GM23338 (cell line): ENCODE results near the gene VILL. TPM values are rescaled to one million over a fixed set of nuclear protein-coding genes. Genes with fewer than 3 reads are reported as not detected.

ENCODE experiments used
- ATAC-seq: fragments of 200-7000 bp; cut with Tn5 transposase; 3 replicates; pipeline ENCODE4 v1.9.1; 2020
- DNase-seq: peaks from one replicate; pipeline ENCODE4 v3.0.0-alpha.2; 2015; ENCODE audit warnings: low spot score
- H2AFZ ChIP-seq: fragments of 200-600 bp; sonication (generic); 2 replicates; pipeline ENCODE4 v1.8.0; 2016; ENCODE audit warnings: antibody characterized with exemption, mild to moderate bottlenecking, moderate library complexity
- H3F3A ChIP-seq: fragments of 200-600 bp; sonication (generic); replicated peaks from 2 replicates; pipeline ENCODE4 v1.8.0; 2017; ENCODE audit warnings: antibody characterized with exemption, mixed run types, low read depth
- H3K27ac ChIP-seq: fragments of 200-600 bp; sonication (generic); 2 replicates; pipeline ENCODE4 v1.6.1; 2016; ENCODE audit warnings: low read depth
- H3K27me3 ChIP-seq: fragments of 200-600 bp; sonication (generic); 2 replicates; pipeline ENCODE4 v1.8.0; 2016; ENCODE audit warnings: mild to moderate bottlenecking, mixed run types, moderate library complexity; ENCODE audit not compliant: insufficient read depth
- H3K36me3 ChIP-seq: fragments of 200-600 bp; sonication (generic); 2 replicates; pipeline ENCODE4 v1.8.0; 2016; ENCODE audit warnings: mild to moderate bottlenecking; ENCODE audit not compliant: insufficient read depth
- H3K4me1 ChIP-seq: fragments of 200-600 bp; sonication (generic); 2 replicates; pipeline ENCODE4 v1.8.0; 2016; ENCODE audit warnings: mild to moderate bottlenecking, moderate library complexity; ENCODE audit not compliant: insufficient read depth
- H3K4me2 ChIP-seq: fragments of 200-600 bp; sonication (generic); 2 replicates; pipeline ENCODE4 v1.7.1; 2017; ENCODE audit warnings: mixed run types
- H3K4me3 ChIP-seq: fragments of 200-600 bp; sonication (generic); 2 replicates; pipeline ENCODE4 v1.6.1; 2016; ENCODE audit warnings: mixed run types
- H3K79me2 ChIP-seq: fragments of 200-600 bp; sonication (generic); replicated peaks from 2 replicates; pipeline ENCODE4 v1.8.0; 2017; ENCODE audit warnings: mild to moderate bottlenecking; ENCODE audit not compliant: insufficient read depth
- H3K9me2 ChIP-seq: fragments of 200-600 bp; sonication (generic); 2 replicates; pipeline ENCODE4 v1.8.0; 2017; ENCODE audit not compliant: insufficient read depth
- H4K20me1 ChIP-seq: fragments of 200-600 bp; sonication (generic); replicated peaks from 2 replicates; pipeline ENCODE4 v1.8.0; 2017; ENCODE audit warnings: mild to moderate bottlenecking; ENCODE audit not compliant: insufficient read depth
- H3K27ac Mint-ChIP-seq: 2 replicates; pipeline ENCODE4 v1.8.0; 2020; ENCODE audit warnings: inconsistent platforms, mild to moderate bottlenecking, moderate library complexity, mixed read lengths
- H3K27me3 Mint-ChIP-seq: 3 replicates; pipeline ENCODE4 v1.8.0; 2022; ENCODE audit warnings: low read depth, mild to moderate bottlenecking, moderate library complexity, mixed read lengths, inconsistent platforms; ENCODE audit not compliant: insufficient read depth, poor library complexity
- H3K36me3 Mint-ChIP-seq: 3 replicates; pipeline ENCODE4 v1.8.0; 2021; ENCODE audit warnings: low read depth, mild to moderate bottlenecking, inconsistent platforms, moderate library complexity, mixed read lengths
- H3K4me1 Mint-ChIP-seq: 3 replicates; pipeline ENCODE4 v1.8.0; 2020; ENCODE audit warnings: mild to moderate bottlenecking, inconsistent platforms, mixed read lengths
- H3K4me3 Mint-ChIP-seq: 3 replicates; pipeline ENCODE4 v1.8.0; 2021; ENCODE audit warnings: moderate library complexity, mild to moderate bottlenecking, inconsistent platforms, mixed read lengths
- H3K9me3 Mint-ChIP-seq: 3 replicates; pipeline ENCODE4 v1.8.0; 2020; ENCODE audit warnings: moderate library complexity, mild to moderate bottlenecking, inconsistent platforms, mixed read lengths
- CREB1 ChIP-seq: fragments of 250-450 bp; sonication (Bioruptor Pico); IDR thresholded peaks from 2 replicates; pipeline ENCODE4 v1.5.0; 2020; ENCODE audit warnings: low read depth, mild to moderate bottlenecking, moderate library complexity
- EZH2phosphoT487 ChIP-seq: fragments of 200-600 bp; sonication (generic); IDR thresholded peaks from one replicate; pipeline ENCODE4 v1.8.1; 2018; ENCODE audit warnings: antibody characterized with exemption; ENCODE audit not compliant: unreplicated experiment
- JUNB ChIP-seq: IDR thresholded peaks from one replicate; pipeline ENCODE4 v1.6.1; 2016; ENCODE audit warnings: antibody characterized with exemption; ENCODE audit not compliant: unreplicated experiment
- NANOG ChIP-seq: IDR thresholded peaks from 2 replicates; pipeline ENCODE4 v1.6.1; 2016; ENCODE audit warnings: antibody characterized with exemption, borderline replicate concordance
- POLR2AphosphoS5 ChIP-seq: IDR thresholded peaks from 2 replicates; pipeline ENCODE4 v1.6.1; 2016; ENCODE audit warnings: antibody characterized with exemption, low read depth
- STAT1 ChIP-seq: IDR thresholded peaks from one replicate; pipeline ENCODE4 v1.6.1; 2016; ENCODE audit warnings: antibody characterized with exemption; ENCODE audit not compliant: unreplicated experiment
- ZNF114 ChIP-seq: fragments of 250-450 bp; sonication (Bioruptor Pico); IDR thresholded peaks from 2 replicates; pipeline ENCODE4 v1.5.0; 2020; ENCODE audit warnings: mild to moderate bottlenecking, moderate library complexity
- ZNF331 ChIP-seq: fragments of 250-450 bp; sonication (Bioruptor Pico); IDR thresholded peaks from 2 replicates; pipeline ENCODE4 v1.5.0; 2020; ENCODE audit warnings: low read depth, mild to moderate bottlenecking, moderate library complexity
- polyA plus RNA-seq: library from polyadenylated mRNA; unstranded; fragments of >200 nt; fragmentation: Nextera tagmentation; extraction: Ambion mirVana; gene quantifications from 2 replicates; pipeline ENCODE4 v1.2.1, GENCODE V29; 2016
- total RNA-seq: library from RNA; depleted of rRNA; stranded (reverse); fragments of >200 nt; shearing (Covaris generic); gene quantifications from 2 replicates; pipeline ENCODE4 v1.2.3, GENCODE V29; 2014
- TF ChIP-seq, protein P1 (sequence below), 2 experiments: fragments of 200-600 bp in 1 of 2; sonication (generic) in 1 of 2; conservative IDR thresholded peaks; 2 replicates each; pipeline versions ENCODE4 v1.5.1 to v1.6.1; 2016 to 2017; ENCODE audit warnings: antibody characterized with exemption in 2 of 2, low read depth in 2 of 2, mild to moderate bottlenecking in 2 of 2, moderate library complexity in 1 of 2
- TF ChIP-seq, protein P2 (sequence below): IDR thresholded peaks from one replicate; pipeline ENCODE4 v1.6.1; 2018; ENCODE audit warnings: antibody characterized with exemption; ENCODE audit not compliant: unreplicated experiment
- TF ChIP-seq, protein P3 (sequence below): fragments of 250-450 bp; sonication (Bioruptor Pico); IDR thresholded peaks from 2 replicates; pipeline ENCODE4 v1.5.0; 2020; ENCODE audit warnings: mild to moderate bottlenecking, moderate library complexity
- TF ChIP-seq, protein P4 (sequence below): IDR thresholded peaks from 2 replicates; pipeline ENCODE4 v1.6.1; 2016; ENCODE audit warnings: antibody characterized with exemption

The VILL gene
- total and polyA plus RNA-seq, 2 experiments from 2014 or later = 2.7 to 9.8 TPM

DNA sequence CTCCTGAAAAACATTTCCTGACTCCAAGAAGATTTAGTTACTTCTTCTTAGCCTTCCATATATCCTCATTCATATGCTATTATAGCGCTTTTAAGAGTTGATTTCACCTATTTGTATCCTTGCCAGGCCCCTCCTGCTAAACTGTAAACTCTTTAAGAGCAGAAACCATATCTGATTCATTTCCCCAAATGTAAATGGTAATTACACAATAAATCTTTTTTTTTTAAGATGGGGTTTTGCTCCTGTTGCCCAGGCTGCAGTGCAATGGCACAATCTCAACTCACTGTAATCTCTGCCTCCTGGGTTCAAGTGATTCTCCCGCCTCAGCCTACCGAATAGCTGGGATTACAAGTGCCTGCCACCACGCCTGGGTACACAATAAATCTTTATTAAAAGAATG lies 52.9 kb downstream of the VILL start:
- no peak for ATAC-seq
- TF ChIP-seq, protein P1, sequence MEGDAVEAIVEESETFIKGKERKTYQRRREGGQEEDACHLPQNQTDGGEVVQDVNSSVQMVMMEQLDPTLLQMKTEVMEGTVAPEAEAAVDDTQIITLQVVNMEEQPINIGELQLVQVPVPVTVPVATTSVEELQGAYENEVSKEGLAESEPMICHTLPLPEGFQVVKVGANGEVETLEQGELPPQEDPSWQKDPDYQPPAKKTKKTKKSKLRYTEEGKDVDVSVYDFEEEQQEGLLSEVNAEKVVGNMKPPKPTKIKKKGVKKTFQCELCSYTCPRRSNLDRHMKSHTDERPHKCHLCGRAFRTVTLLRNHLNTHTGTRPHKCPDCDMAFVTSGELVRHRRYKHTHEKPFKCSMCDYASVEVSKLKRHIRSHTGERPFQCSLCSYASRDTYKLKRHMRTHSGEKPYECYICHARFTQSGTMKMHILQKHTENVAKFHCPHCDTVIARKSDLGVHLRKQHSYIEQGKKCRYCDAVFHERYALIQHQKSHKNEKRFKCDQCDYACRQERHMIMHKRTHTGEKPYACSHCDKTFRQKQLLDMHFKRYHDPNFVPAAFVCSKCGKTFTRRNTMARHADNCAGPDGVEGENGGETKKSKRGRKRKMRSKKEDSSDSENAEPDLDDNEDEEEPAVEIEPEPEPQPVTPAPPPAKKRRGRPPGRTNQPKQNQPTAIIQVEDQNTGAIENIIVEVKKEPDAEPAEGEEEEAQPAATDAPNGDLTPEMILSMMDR (conservative IDR thresholded peaks at IDR 0.05; ENCODE audit: low read depth in 2 of 2) = no peak
- TF ChIP-seq STAT1 (no peak), JUNB (no peak), ZNF331 (CRISPR knock-in tag) (no peak), EZH2phosphoT487 (no peak), CREB1 (CRISPR knock-in tag) (no peak), POLR2AphosphoS5 (no peak), NANOG (no peak), ZNF114 (CRISPR knock-in tag) (no peak)
- TF ChIP-seq, protein P2, sequence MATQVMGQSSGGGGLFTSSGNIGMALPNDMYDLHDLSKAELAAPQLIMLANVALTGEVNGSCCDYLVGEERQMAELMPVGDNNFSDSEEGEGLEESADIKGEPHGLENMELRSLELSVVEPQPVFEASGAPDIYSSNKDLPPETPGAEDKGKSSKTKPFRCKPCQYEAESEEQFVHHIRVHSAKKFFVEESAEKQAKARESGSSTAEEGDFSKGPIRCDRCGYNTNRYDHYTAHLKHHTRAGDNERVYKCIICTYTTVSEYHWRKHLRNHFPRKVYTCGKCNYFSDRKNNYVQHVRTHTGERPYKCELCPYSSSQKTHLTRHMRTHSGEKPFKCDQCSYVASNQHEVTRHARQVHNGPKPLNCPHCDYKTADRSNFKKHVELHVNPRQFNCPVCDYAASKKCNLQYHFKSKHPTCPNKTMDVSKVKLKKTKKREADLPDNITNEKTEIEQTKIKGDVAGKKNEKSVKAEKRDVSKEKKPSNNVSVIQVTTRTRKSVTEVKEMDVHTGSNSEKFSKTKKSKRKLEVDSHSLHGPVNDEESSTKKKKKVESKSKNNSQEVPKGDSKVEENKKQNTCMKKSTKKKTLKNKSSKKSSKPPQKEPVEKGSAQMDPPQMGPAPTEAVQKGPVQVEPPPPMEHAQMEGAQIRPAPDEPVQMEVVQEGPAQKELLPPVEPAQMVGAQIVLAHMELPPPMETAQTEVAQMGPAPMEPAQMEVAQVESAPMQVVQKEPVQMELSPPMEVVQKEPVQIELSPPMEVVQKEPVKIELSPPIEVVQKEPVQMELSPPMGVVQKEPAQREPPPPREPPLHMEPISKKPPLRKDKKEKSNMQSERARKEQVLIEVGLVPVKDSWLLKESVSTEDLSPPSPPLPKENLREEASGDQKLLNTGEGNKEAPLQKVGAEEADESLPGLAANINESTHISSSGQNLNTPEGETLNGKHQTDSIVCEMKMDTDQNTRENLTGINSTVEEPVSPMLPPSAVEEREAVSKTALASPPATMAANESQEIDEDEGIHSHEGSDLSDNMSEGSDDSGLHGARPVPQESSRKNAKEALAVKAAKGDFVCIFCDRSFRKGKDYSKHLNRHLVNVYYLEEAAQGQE = no peak
- TF ChIP-seq, protein P3, sequence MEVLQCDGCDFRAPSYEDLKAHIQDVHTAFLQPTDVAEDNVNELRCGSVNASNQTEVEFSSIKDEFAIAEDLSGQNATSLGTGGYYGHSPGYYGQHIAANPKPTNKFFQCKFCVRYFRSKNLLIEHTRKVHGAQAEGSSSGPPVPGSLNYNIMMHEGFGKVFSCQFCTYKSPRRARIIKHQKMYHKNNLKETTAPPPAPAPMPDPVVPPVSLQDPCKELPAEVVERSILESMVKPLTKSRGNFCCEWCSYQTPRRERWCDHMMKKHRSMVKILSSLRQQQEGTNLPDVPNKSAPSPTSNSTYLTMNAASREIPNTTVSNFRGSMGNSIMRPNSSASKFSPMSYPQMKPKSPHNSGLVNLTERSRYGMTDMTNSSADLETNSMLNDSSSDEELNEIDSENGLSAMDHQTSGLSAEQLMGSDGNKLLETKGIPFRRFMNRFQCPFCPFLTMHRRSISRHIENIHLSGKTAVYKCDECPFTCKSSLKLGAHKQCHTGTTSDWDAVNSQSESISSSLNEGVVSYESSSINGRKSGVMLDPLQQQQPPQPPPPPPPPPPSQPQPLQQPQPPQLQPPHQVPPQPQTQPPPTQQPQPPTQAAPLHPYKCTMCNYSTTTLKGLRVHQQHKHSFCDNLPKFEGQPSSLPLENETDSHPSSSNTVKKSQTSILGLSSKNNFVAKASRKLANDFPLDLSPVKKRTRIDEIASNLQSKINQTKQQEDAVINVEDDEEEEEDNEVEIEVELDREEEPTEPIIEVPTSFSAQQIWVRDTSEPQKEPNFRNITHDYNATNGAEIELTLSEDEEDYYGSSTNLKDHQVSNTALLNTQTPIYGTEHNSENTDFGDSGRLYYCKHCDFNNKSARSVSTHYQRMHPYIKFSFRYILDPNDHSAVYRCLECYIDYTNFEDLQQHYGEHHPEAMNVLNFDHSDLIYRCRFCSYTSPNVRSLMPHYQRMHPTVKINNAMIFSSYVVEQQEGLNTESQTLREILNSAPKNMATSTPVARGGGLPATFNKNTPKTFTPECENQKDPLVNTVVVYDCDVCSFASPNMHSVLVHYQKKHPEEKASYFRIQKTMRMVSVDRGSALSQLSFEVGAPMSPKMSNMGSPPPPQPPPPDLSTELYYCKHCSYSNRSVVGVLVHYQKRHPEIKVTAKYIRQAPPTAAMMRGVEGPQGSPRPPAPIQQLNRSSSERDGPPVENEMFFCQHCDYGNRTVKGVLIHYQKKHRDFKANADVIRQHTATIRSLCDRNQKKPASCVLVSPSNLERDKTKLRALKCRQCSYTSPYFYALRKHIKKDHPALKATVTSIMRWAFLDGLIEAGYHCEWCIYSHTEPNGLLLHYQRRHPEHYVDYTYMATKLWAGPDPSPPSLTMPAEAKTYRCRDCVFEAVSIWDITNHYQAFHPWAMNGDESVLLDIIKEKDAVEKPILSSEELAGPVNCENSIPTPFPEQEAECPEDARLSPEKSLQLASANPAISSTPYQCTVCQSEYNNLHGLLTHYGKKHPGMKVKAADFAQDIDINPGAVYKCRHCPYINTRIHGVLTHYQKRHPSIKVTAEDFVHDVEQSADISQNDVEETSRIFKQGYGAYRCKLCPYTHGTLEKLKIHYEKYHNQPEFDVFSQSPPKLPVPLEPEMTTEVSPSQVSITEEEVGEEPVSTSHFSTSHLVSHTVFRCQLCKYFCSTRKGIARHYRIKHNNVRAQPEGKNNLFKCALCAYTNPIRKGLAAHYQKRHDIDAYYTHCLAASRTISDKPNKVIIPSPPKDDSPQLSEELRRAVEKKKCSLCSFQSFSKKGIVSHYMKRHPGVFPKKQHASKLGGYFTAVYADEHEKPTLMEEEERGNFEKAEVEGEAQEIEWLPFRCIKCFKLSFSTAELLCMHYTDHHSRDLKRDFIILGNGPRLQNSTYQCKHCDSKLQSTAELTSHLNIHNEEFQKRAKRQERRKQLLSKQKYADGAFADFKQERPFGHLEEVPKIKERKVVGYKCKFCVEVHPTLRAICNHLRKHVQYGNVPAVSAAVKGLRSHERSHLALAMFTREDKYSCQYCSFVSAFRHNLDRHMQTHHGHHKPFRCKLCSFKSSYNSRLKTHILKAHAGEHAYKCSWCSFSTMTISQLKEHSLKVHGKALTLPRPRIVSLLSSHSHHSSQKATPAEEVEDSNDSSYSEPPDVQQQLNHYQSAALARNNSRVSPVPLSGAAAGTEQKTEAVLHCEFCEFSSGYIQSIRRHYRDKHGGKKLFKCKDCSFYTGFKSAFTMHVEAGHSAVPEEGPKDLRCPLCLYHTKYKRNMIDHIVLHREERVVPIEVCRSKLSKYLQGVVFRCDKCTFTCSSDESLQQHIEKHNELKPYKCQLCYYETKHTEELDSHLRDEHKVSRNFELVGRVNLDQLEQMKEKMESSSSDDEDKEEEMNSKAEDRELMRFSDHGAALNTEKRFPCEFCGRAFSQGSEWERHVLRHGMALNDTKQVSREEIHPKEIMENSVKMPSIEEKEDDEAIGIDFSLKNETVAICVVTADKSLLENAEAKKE (CRISPR knock-in tag) = no peak
- TF ChIP-seq, protein P4, sequence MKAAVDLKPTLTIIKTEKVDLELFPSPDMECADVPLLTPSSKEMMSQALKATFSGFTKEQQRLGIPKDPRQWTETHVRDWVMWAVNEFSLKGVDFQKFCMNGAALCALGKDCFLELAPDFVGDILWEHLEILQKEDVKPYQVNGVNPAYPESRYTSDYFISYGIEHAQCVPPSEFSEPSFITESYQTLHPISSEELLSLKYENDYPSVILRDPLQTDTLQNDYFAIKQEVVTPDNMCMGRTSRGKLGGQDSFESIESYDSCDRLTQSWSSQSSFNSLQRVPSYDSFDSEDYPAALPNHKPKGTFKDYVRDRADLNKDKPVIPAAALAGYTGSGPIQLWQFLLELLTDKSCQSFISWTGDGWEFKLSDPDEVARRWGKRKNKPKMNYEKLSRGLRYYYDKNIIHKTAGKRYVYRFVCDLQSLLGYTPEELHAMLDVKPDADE = no peak
- peaks cover 11% of the 10 kb centered on the region for H3K4me1 Mint-ChIP-seq

More for the DNA sequence above, 52.9 kb downstream of the VILL start:
- Histone ChIP-seq H3K4me2 (no peak overlapping the region), H3F3A (no peaks in the 10 kb centered on the region; the same call in 1 of the 2 replicates), H3K4me3 (no peak overlapping the region), H3K36me3 (no peaks in the 10 kb centered on the region), H3K4me1 (no peaks in the 10 kb centered on the region), H3K27me3 (peaks cover 28% of the 10 kb centered on the region), H3K27ac (no peak overlapping the region), H3K9me2 (no peaks in the 10 kb centered on the region), H2AFZ (no peak overlapping the region), H4K20me1 (no peaks in the 10 kb centered on the region), H3K79me2 (no peaks in the 10 kb centered on the region)
- Mint-ChIP-seq H3K4me3 (no peak overlapping the region), H3K27me3 (peaks cover 18% of the 10 kb centered on the region), H3K27ac (no peak overlapping the region), H3K36me3 (no peaks in the 10 kb centered on the region), H3K9me3 (no peaks in the 10 kb centered on the region; the same call in 2 of the 3 replicates)
- no peak for DNase-seq
